ENCODE results near the gene HIVEP3.

GRCh38 chr1:41758500-41758899 is 160.2 kb downstream of the HIVEP3 start:
- TF ChIP-seq, protein P1, sequence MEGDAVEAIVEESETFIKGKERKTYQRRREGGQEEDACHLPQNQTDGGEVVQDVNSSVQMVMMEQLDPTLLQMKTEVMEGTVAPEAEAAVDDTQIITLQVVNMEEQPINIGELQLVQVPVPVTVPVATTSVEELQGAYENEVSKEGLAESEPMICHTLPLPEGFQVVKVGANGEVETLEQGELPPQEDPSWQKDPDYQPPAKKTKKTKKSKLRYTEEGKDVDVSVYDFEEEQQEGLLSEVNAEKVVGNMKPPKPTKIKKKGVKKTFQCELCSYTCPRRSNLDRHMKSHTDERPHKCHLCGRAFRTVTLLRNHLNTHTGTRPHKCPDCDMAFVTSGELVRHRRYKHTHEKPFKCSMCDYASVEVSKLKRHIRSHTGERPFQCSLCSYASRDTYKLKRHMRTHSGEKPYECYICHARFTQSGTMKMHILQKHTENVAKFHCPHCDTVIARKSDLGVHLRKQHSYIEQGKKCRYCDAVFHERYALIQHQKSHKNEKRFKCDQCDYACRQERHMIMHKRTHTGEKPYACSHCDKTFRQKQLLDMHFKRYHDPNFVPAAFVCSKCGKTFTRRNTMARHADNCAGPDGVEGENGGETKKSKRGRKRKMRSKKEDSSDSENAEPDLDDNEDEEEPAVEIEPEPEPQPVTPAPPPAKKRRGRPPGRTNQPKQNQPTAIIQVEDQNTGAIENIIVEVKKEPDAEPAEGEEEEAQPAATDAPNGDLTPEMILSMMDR (optimal IDR thresholded peaks at IDR 0.05 in 1 of 3, IDR thresholded peaks at IDR 0.05 in 1 of 3, conservative IDR thresholded peaks at IDR 0.05 in 1 of 3; ENCODE audit: extremely low read depth in 1 of 3, insufficient read depth in 2 of 3, low read length in 3 of 3): no peak
- no peak for TF ChIP-seq EZH2 (IDR thresholded peaks at IDR 0.05; ENCODE audit: low read length)

Measured in keratinocyte (primary cell).